HCT116 (cell line): ENCODE measurements around the gene LILRB1.
"Not testable (repeated sequence)": the region's sequence is repeated elsewhere in the genome, so short reads cannot be mapped to it uniquely, and the experiment has no call there.

Experiments
- CEBPB ChIP-seq: IDR thresholded peaks from 2 replicates; pipeline ENCODE4 v1.6.1; 2012; ENCODE audit warnings: low read depth
- TF ChIP-seq, protein P1 (sequence below), 3 experiments: fragments of 200-600 bp in 1 of 3; sonication (generic) in 1 of 3; IDR thresholded peaks in 2 of 3; conservative IDR thresholded peaks in 1 of 3; 2 replicates each; pipeline ENCODE4 v1.5.1; 2012 to 2017; ENCODE audit warnings: low read depth in 2 of 3, low read length in 2 of 3, antibody characterized with exemption in 1 of 3, borderline replicate concordance in 1 of 3, control low read depth in 1 of 3, mild to moderate bottlenecking in 1 of 3, mixed read lengths in 1 of 3, mixed run types in 1 of 3, moderate library complexity in 1 of 3; ENCODE audit not compliant: insufficient read depth in 1 of 3

DNA sequence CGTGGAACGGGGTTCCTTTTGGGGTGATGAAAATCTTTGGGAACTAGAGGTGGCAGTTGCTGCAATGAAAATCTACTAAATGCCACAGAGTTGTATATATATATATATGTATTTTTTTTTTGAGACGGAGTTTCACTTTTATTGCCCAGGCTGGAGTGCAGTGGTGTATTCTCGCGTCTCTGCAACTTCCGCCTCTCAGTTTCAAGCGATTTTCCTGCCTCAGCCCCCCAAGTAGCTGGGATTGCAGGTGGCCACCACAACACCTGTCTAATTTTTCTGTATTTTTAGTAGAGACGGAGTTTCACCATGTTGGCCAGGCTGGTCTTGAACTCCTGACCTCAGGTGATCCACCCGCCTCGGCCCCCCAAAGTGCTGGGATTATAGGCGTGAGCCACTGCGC lies 51.3 kb downstream of the LILRB1 start:
- TF ChIP-seq, protein P1, sequence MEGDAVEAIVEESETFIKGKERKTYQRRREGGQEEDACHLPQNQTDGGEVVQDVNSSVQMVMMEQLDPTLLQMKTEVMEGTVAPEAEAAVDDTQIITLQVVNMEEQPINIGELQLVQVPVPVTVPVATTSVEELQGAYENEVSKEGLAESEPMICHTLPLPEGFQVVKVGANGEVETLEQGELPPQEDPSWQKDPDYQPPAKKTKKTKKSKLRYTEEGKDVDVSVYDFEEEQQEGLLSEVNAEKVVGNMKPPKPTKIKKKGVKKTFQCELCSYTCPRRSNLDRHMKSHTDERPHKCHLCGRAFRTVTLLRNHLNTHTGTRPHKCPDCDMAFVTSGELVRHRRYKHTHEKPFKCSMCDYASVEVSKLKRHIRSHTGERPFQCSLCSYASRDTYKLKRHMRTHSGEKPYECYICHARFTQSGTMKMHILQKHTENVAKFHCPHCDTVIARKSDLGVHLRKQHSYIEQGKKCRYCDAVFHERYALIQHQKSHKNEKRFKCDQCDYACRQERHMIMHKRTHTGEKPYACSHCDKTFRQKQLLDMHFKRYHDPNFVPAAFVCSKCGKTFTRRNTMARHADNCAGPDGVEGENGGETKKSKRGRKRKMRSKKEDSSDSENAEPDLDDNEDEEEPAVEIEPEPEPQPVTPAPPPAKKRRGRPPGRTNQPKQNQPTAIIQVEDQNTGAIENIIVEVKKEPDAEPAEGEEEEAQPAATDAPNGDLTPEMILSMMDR (IDR thresholded peaks at IDR 0.05 in 2 of 3, conservative IDR thresholded peaks at IDR 0.05 in 1 of 3; ENCODE audit: borderline replicate concordance in 1 of 3, insufficient read depth in 1 of 3, low read depth in 2 of 3, low read length in 2 of 3): not testable (repeated sequence)
- TF ChIP-seq CEBPB: not testable (repeated sequence)
